OCI-LY7 (cell line): ENCODE results near the gene MRPL42. TPM values are rescaled to one million over a fixed set of nuclear protein-coding genes. Genes with fewer than 3 reads are reported as not detected.

ENCODE experiments used
- BruUV-seq: library from RNA; stranded (reverse); fragments of 400-500 nt; replicated peaks from 2 replicates; lab custom pipeline; 2021; lab: Mats Ljungman, UMichigan
- CTCF ChIA-PET: fragments of 300-600 bp; sonication (Branson Sonifier 250); formaldehyde crosslinking; loops from one replicate; lab custom pipeline; 2022; ENCODE audit warnings: antibody characterized with exemption; ENCODE audit not compliant: unreplicated experiment; lab: Charles Lee
- POLR2A ChIA-PET: fragments of 300-600 bp; sonication (Branson Sonifier 250); formaldehyde crosslinking; loops from one replicate; lab custom pipeline; 2022; ENCODE audit warnings: antibody characterized with exemption; lab: Charles Lee
- DNase-seq: peaks from one replicate; pipeline ENCODE4 v3.0.0-alpha.2; 2015; ENCODE audit warnings: low spot score
- H2AFZ ChIP-seq: fragments of 200-600 bp; sonication (generic), shearing (Covaris generic); 2 replicates; pipeline ENCODE4 v1.6.1; 2014; ENCODE audit warnings: mild to moderate bottlenecking, antibody characterized with exemption, low read length, moderate library complexity
- H3K27ac ChIP-seq: fragments of 200-600 bp; sonication (generic); 2 replicates; pipeline ENCODE4 v1.5.1; 2014; ENCODE audit warnings: mixed run types, low read depth, mild to moderate bottlenecking, moderate library complexity, low read length, inconsistent platforms; ENCODE audit not compliant: poor library complexity, severe bottlenecking
- H3K36me3 ChIP-seq: fragments of 200-600 bp; sonication (generic); 2 replicates; pipeline ENCODE4 v1.6.1; 2014; ENCODE audit warnings: mild to moderate bottlenecking, antibody characterized with exemption, low read length, moderate library complexity, mixed read lengths; ENCODE audit not compliant: insufficient read depth
- H3K4me1 ChIP-seq: fragments of 200-600 bp; sonication (generic); 2 replicates; pipeline ENCODE4 v1.5.1; 2014; ENCODE audit warnings: mild to moderate bottlenecking, low read length; ENCODE audit not compliant: insufficient read depth, poor library complexity, severe bottlenecking
- H3K4me2 ChIP-seq: fragments of 200-600 bp; sonication (generic); 2 replicates; pipeline ENCODE4 v1.6.1; 2014; ENCODE audit warnings: mild to moderate bottlenecking, low read length
- H3K4me3 ChIP-seq: fragments of 200-600 bp; sonication (generic); 2 replicates; pipeline ENCODE4 v1.5.1; 2014; ENCODE audit warnings: mild to moderate bottlenecking, low read depth, low read length; ENCODE audit not compliant: poor library complexity, severe bottlenecking
- H3K79me2 ChIP-seq: fragments of 200-600 bp; sonication (generic); 2 replicates; pipeline ENCODE4 v1.6.1; 2016; ENCODE audit warnings: low read depth, mild to moderate bottlenecking, low read length, moderate library complexity, mixed read lengths; ENCODE audit not compliant: insufficient read depth
- H3K9me2 ChIP-seq: fragments of 200-600 bp; sonication (generic); 2 replicates; pipeline ENCODE4 v1.6.1; 2016; ENCODE audit warnings: mild to moderate bottlenecking, low read length, mixed read lengths; ENCODE audit not compliant: insufficient read depth
- H3K9me3 ChIP-seq: fragments of 200-600 bp; sonication (generic); 2 replicates; pipeline ENCODE4 v1.6.1; 2014; ENCODE audit warnings: mild to moderate bottlenecking, mixed run types, low read length, mixed read lengths
- H4K20me1 ChIP-seq: fragments of 200-600 bp; sonication (generic); 2 replicates; pipeline ENCODE4 v1.6.1; 2014; ENCODE audit warnings: mild to moderate bottlenecking, antibody characterized with exemption, low read length, moderate library complexity, mixed read lengths; ENCODE audit not compliant: insufficient read depth
- EZH2phosphoT487 ChIP-seq: fragments of 200-600 bp; sonication (generic); IDR thresholded peaks from 2 replicates; pipeline ENCODE4 v1.6.1; 2018; ENCODE audit warnings: low read depth, borderline replicate concordance, mild to moderate bottlenecking, mixed run types, antibody characterized with exemption, low read length, moderate library complexity, mixed read lengths
- intact Hi-C: fragments of 100-400 bp; cut with micrococcal nuclease; formaldehyde crosslinking; loops from one replicate; pipeline ENCODE4 v1.10.0; 2022; ENCODE audit not compliant: unreplicated experiment
- total RNA-seq, 2 experiments: library from RNA; depleted of rRNA in 1 of 2; stranded (reverse); fragments of >200 nt in 1 of 2; shearing (Covaris generic) in 1 of 2; gene quantifications; 2 replicates each; pipeline ENCODE4 v1.2.3, GENCODE V29; 2014 to 2022
- TF ChIP-seq, protein P1 (sequence below): fragments of 200-600 bp; sonication (generic); conservative IDR thresholded peaks from 2 replicates; pipeline ENCODE4 v1.5.1; 2014; ENCODE audit warnings: mild to moderate bottlenecking, antibody characterized with exemption, low read length, moderate library complexity, mixed read lengths

MRPL42 gene
- total RNA-seq, 2 experiments from 2014 or later = 51.3 to 61.6 TPM

DNA sequence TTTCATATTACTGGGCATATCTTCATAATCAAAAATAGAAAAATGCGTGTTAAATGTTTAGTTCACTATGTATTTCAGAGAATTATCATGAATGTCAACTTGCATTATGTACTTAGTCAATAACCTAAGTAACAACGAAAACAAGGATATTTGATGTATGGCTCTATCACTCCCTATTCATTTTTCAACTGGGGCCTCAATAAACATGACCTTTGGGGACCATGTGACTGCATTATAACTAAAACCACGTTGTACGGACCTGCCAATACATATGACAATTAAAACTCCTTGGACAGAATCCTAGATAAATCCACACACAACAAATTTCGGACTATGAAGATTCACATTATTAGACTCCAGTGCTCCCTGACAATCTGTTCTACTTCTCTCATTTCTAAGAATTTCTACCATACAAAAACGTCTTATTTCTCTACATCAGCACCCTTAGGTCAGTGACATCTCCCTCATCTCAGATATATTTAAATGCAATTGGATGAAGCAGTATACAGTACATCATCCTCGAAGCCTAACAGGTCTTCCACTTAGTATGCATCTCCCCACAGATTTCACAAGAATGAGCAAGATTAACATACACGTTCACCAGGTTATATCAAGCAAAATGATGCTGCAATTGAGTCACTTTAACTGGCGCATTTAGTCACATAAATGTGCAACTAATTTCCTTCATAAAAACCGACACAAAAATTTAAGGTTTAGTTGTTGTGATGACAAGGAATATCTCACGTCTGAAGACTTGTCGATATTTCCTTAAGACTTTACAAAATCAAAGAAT, 27.1 kb upstream of the MRPL42 start:
- no peak for TF ChIP-seq EZH2phosphoT487
- TF ChIP-seq, protein P1, sequence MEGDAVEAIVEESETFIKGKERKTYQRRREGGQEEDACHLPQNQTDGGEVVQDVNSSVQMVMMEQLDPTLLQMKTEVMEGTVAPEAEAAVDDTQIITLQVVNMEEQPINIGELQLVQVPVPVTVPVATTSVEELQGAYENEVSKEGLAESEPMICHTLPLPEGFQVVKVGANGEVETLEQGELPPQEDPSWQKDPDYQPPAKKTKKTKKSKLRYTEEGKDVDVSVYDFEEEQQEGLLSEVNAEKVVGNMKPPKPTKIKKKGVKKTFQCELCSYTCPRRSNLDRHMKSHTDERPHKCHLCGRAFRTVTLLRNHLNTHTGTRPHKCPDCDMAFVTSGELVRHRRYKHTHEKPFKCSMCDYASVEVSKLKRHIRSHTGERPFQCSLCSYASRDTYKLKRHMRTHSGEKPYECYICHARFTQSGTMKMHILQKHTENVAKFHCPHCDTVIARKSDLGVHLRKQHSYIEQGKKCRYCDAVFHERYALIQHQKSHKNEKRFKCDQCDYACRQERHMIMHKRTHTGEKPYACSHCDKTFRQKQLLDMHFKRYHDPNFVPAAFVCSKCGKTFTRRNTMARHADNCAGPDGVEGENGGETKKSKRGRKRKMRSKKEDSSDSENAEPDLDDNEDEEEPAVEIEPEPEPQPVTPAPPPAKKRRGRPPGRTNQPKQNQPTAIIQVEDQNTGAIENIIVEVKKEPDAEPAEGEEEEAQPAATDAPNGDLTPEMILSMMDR = no peak
- ChIA-PET POLR2A (interaction anchor here (0.6 to 1.0 kb wide), 3 partner anchors 27 to 1135 kb away, joined by 3 read pairs; partner anchors contain the start of gene MRPL42), CTCF (no interaction called here)

DNA sequence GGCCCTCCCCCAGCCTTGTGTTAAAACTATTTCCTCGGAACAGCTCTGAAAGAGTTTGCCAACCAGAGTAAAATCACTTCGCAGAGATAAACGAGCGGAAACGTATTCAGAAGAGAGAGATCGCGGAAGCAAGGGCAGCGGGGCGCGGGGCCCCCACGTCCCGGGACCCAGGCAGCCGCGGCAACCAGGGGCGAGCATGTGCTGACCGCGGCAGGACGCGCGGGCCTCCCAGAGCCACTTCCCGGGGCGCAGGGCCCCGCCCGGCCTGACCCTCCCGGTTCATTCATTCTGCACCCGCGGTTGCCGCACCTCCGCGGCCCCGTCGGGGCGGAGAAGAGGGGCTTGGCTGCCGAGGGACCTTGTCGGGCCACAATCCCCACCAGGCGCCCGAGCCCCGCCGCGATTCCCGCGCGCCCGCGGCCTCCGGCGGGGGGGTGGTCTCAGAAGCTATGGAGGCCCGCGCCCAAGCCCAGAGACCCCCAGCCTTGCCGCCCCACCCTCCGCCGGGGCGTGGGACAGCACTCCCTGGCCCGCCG, 26.2 kb upstream of the MRPL42 start:
- Histone ChIP-seq H3K4me2 (peak overlapping the region; percentile 97), H3K36me3 (peaks cover 3% of the 10 kb centered on the region; the same call in 1 of the 2 replicates), H3K27ac (peak overlapping the region; percentile 77), H3K9me3 (no peaks in the 10 kb centered on the region), H2AFZ (0 out of 2 replicates have a peak overlapping the region, but pooled peaks have one; percentile 10), H3K9me2 (no peaks in the 10 kb centered on the region), H3K4me1 (peaks cover 53% of the 10 kb centered on the region), H3K79me2 (peaks cover 70% of the 10 kb centered on the region), H3K4me3 (peak overlapping the region; percentile 98), H4K20me1 (peaks cover 47% of the 10 kb centered on the region)
- intact Hi-C loops = loop anchor here (5.0 to 10.0 kb wide), 3 partner anchors 234 to 974 kb away; partner anchors contain the start of genes CRADD and EEA1
- ChIA-PET POLR2A (interaction anchor here (0.6 to 1.4 kb wide), 3 partner anchors 13 to 465 kb away, joined by 3 to 5 read pairs (median 3); no protein-coding TSS in a partner anchor), CTCF (no interaction called here)
- peak; percentile 68 for DNase-seq
- TF ChIP-seq EZH2phosphoT487 = no peak
- TF ChIP-seq, protein P1 = no peak
- no TSS peak for BruUV-seq

More for the DNA sequence above, 27.1 kb upstream of the MRPL42 start:
- BruUV-seq = TSS peak; percentile 64
- no peaks in the 10 kb centered on the region for H3K9me2 ChIP-seq
- peak overlapping the region; percentile 77 for H3K27ac ChIP-seq
- H3K4me1 ChIP-seq = peaks cover 62% of the 10 kb centered on the region
- no peak for DNase-seq
- peak overlapping the region; percentile 97 for H3K4me2 ChIP-seq
- H3K79me2 ChIP-seq = peaks cover 79% of the 10 kb centered on the region
- H4K20me1 ChIP-seq = peaks cover 47% of the 10 kb centered on the region
- H2AFZ ChIP-seq = no peak overlapping the region
- intact Hi-C loops = loop anchor here (5.0 to 10.0 kb wide), 3 partner anchors 235 to 973 kb away; partner anchors contain the start of genes CRADD and EEA1
- no peaks in the 10 kb centered on the region for H3K9me3 ChIP-seq
- peak overlapping the region; percentile 98 for H3K4me3 ChIP-seq
- peaks cover 3% of the 10 kb centered on the region; the same call in 1 of the 2 replicates for H3K36me3 ChIP-seq
